ENCODE results near the gene LOC101059915.
"Not testable (repeated sequence)": the region's sequence is repeated elsewhere in the genome, so short reads cannot be mapped to it uniquely, and the experiment has no call there.

GRCh38 chrX:71718185-71718584 is 50.8 kb downstream of the LOC101059915 start, which contains the start of gene CXorf49:
- TF ChIP-seq POLR2A, POLR2AphosphoS5 (IDR thresholded peaks at IDR 0.05; ENCODE audit: low read depth, low read length): not testable (repeated sequence)
